Stimulated activated naive CD8-positive, alpha-beta T cell treated with anti-CD3 and anti-CD28 coated beads, Interleukin-15, Interleukin-2, amounts not matched to agents 100 ng/mL and 50 ng/mL, for 24 hours (primary cell): ENCODE results near the gene SNAP91.
"Not testable (repeated sequence)": the region's sequence is repeated elsewhere in the genome, so short reads cannot be mapped to it uniquely, and the experiment has no call there.

ENCODE experiments used
- H3K27ac Mint-ChIP-seq: one replicate; pipeline ENCODE4 v1.8.0; 2021; ENCODE audit warnings: mild to moderate bottlenecking, mixed read lengths
- H3K27me3 Mint-ChIP-seq: one replicate; pipeline ENCODE4 v1.8.0; 2021; ENCODE audit warnings: mixed read lengths
- H3K36me3 Mint-ChIP-seq: one replicate; pipeline ENCODE4 v1.8.0; 2021; ENCODE audit warnings: low read depth, mixed read lengths
- H3K4me1 Mint-ChIP-seq: one replicate; pipeline ENCODE4 v1.8.0; 2021; ENCODE audit warnings: low read depth, mixed read lengths
- H3K4me3 Mint-ChIP-seq: one replicate; pipeline ENCODE4 v1.8.0; 2021; ENCODE audit warnings: mild to moderate bottlenecking, mixed read lengths
- H3K9me3 Mint-ChIP-seq: one replicate; pipeline ENCODE4 v1.8.0; 2021; ENCODE audit warnings: mixed read lengths

Gene SNAP91

GRCh38 chr6:83600459-83600858 is 108.4 kb downstream of the SNAP91 start:
- Mint-ChIP-seq H3K4me1 (no peaks in the 10 kb centered on the region), H3K9me3 (no peaks in the 10 kb centered on the region), H3K36me3 (no peaks in the 10 kb centered on the region), H3K27ac (no peak overlapping the region), H3K4me3 (no peak overlapping the region), H3K27me3 (no peaks in the 10 kb centered on the region)

GRCh38 chr6:83597511-83597910 is 111.4 kb downstream of the SNAP91 start:
- Mint-ChIP-seq H3K27ac (no peak overlapping the region), H3K27me3 (no peaks in the 10 kb centered on the region)

GRCh38 chr6:83597051-83597450 is 111.8 kb downstream of the SNAP91 start:
- Mint-ChIP-seq H3K9me3 (no peaks in the 10 kb centered on the region), H3K4me1 (no peaks in the 10 kb centered on the region), H3K36me3 (no peaks in the 10 kb centered on the region), H3K4me3 (no peak overlapping the region), H3K27ac (no peak overlapping the region), H3K27me3 (no peaks in the 10 kb centered on the region)

More at GRCh38 chr6:83597511-83597910, 111.4 kb downstream of the SNAP91 start:
- H3K36me3 Mint-ChIP-seq = no peaks in the 10 kb centered on the region
- no peak overlapping the region for H3K4me3 Mint-ChIP-seq
- H3K9me3 Mint-ChIP-seq = no peaks in the 10 kb centered on the region
- no peaks in the 10 kb centered on the region for H3K4me1 Mint-ChIP-seq

GRCh38 chr6:83594941-83595340 is 114.0 kb downstream of the SNAP91 start:
- Mint-ChIP-seq H3K36me3 (no peaks in the 10 kb centered on the region), H3K4me3 (no peak overlapping the region), H3K27me3 (no peaks in the 10 kb centered on the region), H3K27ac (no peak overlapping the region), H3K4me1 (no peaks in the 10 kb centered on the region), H3K9me3 (no peaks in the 10 kb centered on the region)

GRCh38 chr6:83593395-83593785 is 115.5 kb downstream of the SNAP91 start:
- no peak overlapping the region for H3K27ac Mint-ChIP-seq

GRCh38 chr6:83592770-83593394 is 116.0 kb downstream of the SNAP91 start:
- Mint-ChIP-seq H3K4me1 (no peaks in the 10 kb centered on the region), H3K36me3 (no peaks in the 10 kb centered on the region), H3K27me3 (no peaks in the 10 kb centered on the region), H3K9me3 (no peaks in the 10 kb centered on the region), H3K4me3 (no peak overlapping the region), H3K27ac (no peak overlapping the region)

More at GRCh38 chr6:83593395-83593785, 115.5 kb downstream of the SNAP91 start:
- H3K36me3 Mint-ChIP-seq = no peaks in the 10 kb centered on the region
- no peaks in the 10 kb centered on the region for H3K4me1 Mint-ChIP-seq
- no peaks in the 10 kb centered on the region for H3K9me3 Mint-ChIP-seq
- no peak overlapping the region for H3K4me3 Mint-ChIP-seq
- no peaks in the 10 kb centered on the region for H3K27me3 Mint-ChIP-seq

GRCh38 chr6:83590416-83590815 is 118.5 kb downstream of the SNAP91 start:
- H3K4me3 Mint-ChIP-seq = no peak overlapping the region

GRCh38 chr6:83589076-83589475 is 119.8 kb downstream of the SNAP91 start:
- Mint-ChIP-seq H3K36me3 (no peaks in the 10 kb centered on the region), H3K4me1 (no peaks in the 10 kb centered on the region), H3K9me3 (no peaks in the 10 kb centered on the region), H3K27ac (no peak overlapping the region), H3K27me3 (peaks cover 1% of the 10 kb centered on the region), H3K4me3 (no peak overlapping the region)

More at GRCh38 chr6:83590416-83590815, 118.5 kb downstream of the SNAP91 start:
- H3K27ac Mint-ChIP-seq = no peak overlapping the region
- no peaks in the 10 kb centered on the region for H3K27me3 Mint-ChIP-seq
- H3K9me3 Mint-ChIP-seq = no peaks in the 10 kb centered on the region
- H3K4me1 Mint-ChIP-seq = no peaks in the 10 kb centered on the region
- no peaks in the 10 kb centered on the region for H3K36me3 Mint-ChIP-seq

- H3K27ac Mint-ChIP-seq = no peak overlapping the region
- no peaks in the 10 kb centered on the region for H3K4me1 Mint-ChIP-seq
- no peak overlapping the region for H3K4me3 Mint-ChIP-seq
- H3K27me3 Mint-ChIP-seq = peaks cover 4% of the 10 kb centered on the region
- H3K36me3 Mint-ChIP-seq = no peaks in the 10 kb centered on the region
- no peaks in the 10 kb centered on the region for H3K9me3 Mint-ChIP-seq
Measured at GRCh38 chr6:83578057-83578456, 130.8 kb downstream of the SNAP91 start.

- Mint-ChIP-seq H3K4me1 (no peaks in the 10 kb centered on the region), H3K36me3 (no peaks in the 10 kb centered on the region), H3K4me3 (no peak overlapping the region), H3K27me3 (peaks cover 7% of the 10 kb centered on the region), H3K9me3 (peaks cover 7% of the 10 kb centered on the region), H3K27ac (no peak overlapping the region)
Measured at GRCh38 chr6:83574783-83575182, 134.1 kb downstream of the SNAP91 start.

GRCh38 chr6:83571663-83572185 is 137.2 kb downstream of the SNAP91 start:
- H3K9me3 Mint-ChIP-seq = peaks cover 14% of the 10 kb centered on the region
- H3K4me1 Mint-ChIP-seq, H3K36me3 Mint-ChIP-seq, H3K27ac Mint-ChIP-seq, H3K4me3 Mint-ChIP-seq, H3K27me3 Mint-ChIP-seq: not testable (repeated sequence)

GRCh38 chr6:83558975-83559374 is 149.9 kb downstream of the SNAP91 start:
- H3K27ac Mint-ChIP-seq = no peak overlapping the region
- no peak overlapping the region for H3K4me3 Mint-ChIP-seq
- peaks cover 5% of the 10 kb centered on the region for H3K27me3 Mint-ChIP-seq
- H3K36me3 Mint-ChIP-seq = no peaks in the 10 kb centered on the region
- H3K4me1 Mint-ChIP-seq = no peaks in the 10 kb centered on the region
- H3K9me3 Mint-ChIP-seq = peaks cover 5% of the 10 kb centered on the region

- H3K36me3 Mint-ChIP-seq = no peaks in the 10 kb centered on the region
- peaks cover 13% of the 10 kb centered on the region for H3K27me3 Mint-ChIP-seq
- H3K4me1 Mint-ChIP-seq = no peaks in the 10 kb centered on the region
- H3K4me3 Mint-ChIP-seq = no peak overlapping the region
- H3K27ac Mint-ChIP-seq = no peak overlapping the region
- H3K9me3 Mint-ChIP-seq = peaks cover 4% of the 10 kb centered on the region
Measured at GRCh38 chr6:83556871-83557270, 152.0 kb downstream of the SNAP91 start.

GRCh38 chr6:83551748-83552147 is 157.2 kb downstream of the SNAP91 start:
- H3K27ac Mint-ChIP-seq, H3K27me3 Mint-ChIP-seq, H3K36me3 Mint-ChIP-seq, H3K9me3 Mint-ChIP-seq, H3K4me1 Mint-ChIP-seq, H3K4me3 Mint-ChIP-seq: not testable (repeated sequence)

GRCh38 chr6:83550482-83550881 is 158.4 kb downstream of the SNAP91 start:
- not testable (repeated sequence) for H3K4me3 Mint-ChIP-seq, H3K36me3 Mint-ChIP-seq, H3K9me3 Mint-ChIP-seq, H3K27me3 Mint-ChIP-seq, H3K27ac Mint-ChIP-seq, H3K4me1 Mint-ChIP-seq

- H3K27ac Mint-ChIP-seq = no peak overlapping the region
Measured at GRCh38 chr6:83546636-83547035, 162.3 kb downstream of the SNAP91 start.

More at GRCh38 chr6:83546636-83547035, 162.3 kb downstream of the SNAP91 start:
- H3K27me3 Mint-ChIP-seq = no peaks in the 10 kb centered on the region
- no peaks in the 10 kb centered on the region for H3K4me1 Mint-ChIP-seq
- H3K4me3 Mint-ChIP-seq = no peak overlapping the region
- H3K36me3 Mint-ChIP-seq = no peaks in the 10 kb centered on the region
- no peaks in the 10 kb centered on the region for H3K9me3 Mint-ChIP-seq
